WTC11 (cell line): Measurements from ENCODE around the gene EGLN1. TPM values are rescaled to one million over a fixed set of nuclear protein-coding genes. Genes with fewer than 3 reads are reported as not detected.

Experiments
- ATAC-seq: fragments of 200-7000 bp; cut with Tn5 transposase; 2 replicates; pipeline ENCODE4 v1.10.0; 2021; ENCODE audit warnings: mild to moderate bottlenecking, moderate library complexity
- CTCF ChIA-PET: fragments of 300-600 bp; sonication (Branson Sonifier 250); formaldehyde crosslinking; loops from one replicate; lab custom pipeline; 2021; ENCODE audit warnings: antibody characterized with exemption; lab: Charles Lee
- POLR2A ChIA-PET: fragments of 350-600 bp; sonication (Branson Sonifier 250); formaldehyde crosslinking; loops from one replicate; lab custom pipeline; 2021; ENCODE audit warnings: antibody characterized with exemption; lab: Charles Lee
- DNase-seq: peaks from one replicate; pipeline ENCODE4 v3.0.0; 2021; ENCODE audit warnings: low spot score
- H3K27ac Mint-ChIP-seq: 2 replicates; pipeline ENCODE4 v1.8.0; 2021; ENCODE audit warnings: mixed read lengths
- H3K27me3 Mint-ChIP-seq: 2 replicates; pipeline ENCODE4 v1.8.0; 2021; ENCODE audit warnings: low read depth, mild to moderate bottlenecking, moderate library complexity, mixed read lengths
- H3K36me3 Mint-ChIP-seq: 2 replicates; pipeline ENCODE4 v1.8.0; 2021; ENCODE audit warnings: mixed read lengths
- H3K4me1 Mint-ChIP-seq: 2 replicates; pipeline ENCODE4 v1.8.0; 2022; ENCODE audit warnings: mixed read lengths
- H3K4me3 Mint-ChIP-seq: 2 replicates; pipeline ENCODE4 v1.8.0; 2021; ENCODE audit warnings: mild to moderate bottlenecking, moderate library complexity, mixed read lengths
- H3K9me3 Mint-ChIP-seq: 2 replicates; pipeline ENCODE4 v1.8.0; 2021; ENCODE audit warnings: mixed read lengths
- CREB1 ChIP-seq: sonication (generic); formaldehyde crosslinking; IDR thresholded peaks from 2 replicates; pipeline ENCODE4 v1.8.0; 2023; ENCODE audit warnings: mild to moderate bottlenecking, missing genetic modification reagents
- CREM ChIP-seq: sonication (generic); formaldehyde crosslinking; IDR thresholded peaks from 2 replicates; pipeline ENCODE4 v1.8.1; 2022; ENCODE audit warnings: mild to moderate bottlenecking, missing genetic modification reagents, moderate library complexity
- E2F4 ChIP-seq: sonication (generic); formaldehyde crosslinking; IDR thresholded peaks from 2 replicates; pipeline ENCODE4 v1.8.1; 2022; ENCODE audit warnings: low read depth, mild to moderate bottlenecking, moderate library complexity, missing genetic modification reagents, borderline replicate concordance
- EMX1 ChIP-seq: fragments of 250-450 bp; sonication (Bioruptor Pico); IDR thresholded peaks from 2 replicates; pipeline ENCODE4 v1.8.0; 2021; ENCODE audit warnings: mild to moderate bottlenecking
- HMGA2 ChIP-seq: fragments of 250-450 bp; sonication (Bioruptor Pico); IDR thresholded peaks from 2 replicates; pipeline ENCODE4 v1.4.0; 2021; ENCODE audit warnings: mild to moderate bottlenecking, moderate library complexity
- JUN ChIP-seq: sonication (generic); formaldehyde crosslinking; IDR thresholded peaks from 2 replicates; pipeline ENCODE4 v1.8.0; 2023; ENCODE audit warnings: mild to moderate bottlenecking, missing genetic modification reagents
- MXD4 ChIP-seq: fragments of 250-450 bp; sonication (Bioruptor Pico); IDR thresholded peaks from 2 replicates; pipeline ENCODE4 v1.8.0; 2021; ENCODE audit warnings: mild to moderate bottlenecking, moderate library complexity, borderline replicate concordance
- MYBL2 ChIP-seq: sonication (generic); formaldehyde crosslinking; IDR thresholded peaks from 2 replicates; pipeline ENCODE4 v1.8.1; 2023; ENCODE audit warnings: mild to moderate bottlenecking, moderate library complexity, missing genetic modification reagents
- NFE2L1 ChIP-seq: sonication (generic); formaldehyde crosslinking; IDR thresholded peaks from 2 replicates; pipeline ENCODE4 v1.8.1; 2023; ENCODE audit warnings: missing genetic modification reagents
- NR1H2 ChIP-seq: sonication (generic); formaldehyde crosslinking; IDR thresholded peaks from 2 replicates; pipeline ENCODE4 v1.9.0; 2021; ENCODE audit warnings: mild to moderate bottlenecking, moderate library complexity, missing genetic modification reagents
- NR3C1 ChIP-seq: sonication (generic); formaldehyde crosslinking; conservative IDR thresholded peaks from 2 replicates; pipeline ENCODE4 v1.8.1; 2023; ENCODE audit warnings: low read depth, mild to moderate bottlenecking, missing genetic modification reagents
- SOX15 ChIP-seq: fragments of 250-450 bp; sonication (Bioruptor Pico); IDR thresholded peaks from 2 replicates; pipeline ENCODE4 v1.9.0; 2021; ENCODE audit warnings: mild to moderate bottlenecking
- SP1 ChIP-seq: sonication (generic); formaldehyde crosslinking; conservative IDR thresholded peaks from 2 replicates; pipeline ENCODE4 v1.8.1; 2022; ENCODE audit warnings: missing genetic modification reagents
- USF1 ChIP-seq: sonication (generic); formaldehyde crosslinking; IDR thresholded peaks from 2 replicates; pipeline ENCODE4 v1.8.0; 2022; ENCODE audit warnings: mild to moderate bottlenecking, missing genetic modification reagents
- ZNF121 ChIP-seq: sonication (generic); formaldehyde crosslinking; IDR thresholded peaks from 2 replicates; pipeline ENCODE4 v1.8.0; 2023; ENCODE audit warnings: missing genetic modification reagents
- ZNF138 ChIP-seq: sonication (generic); formaldehyde crosslinking; conservative IDR thresholded peaks from 2 replicates; pipeline ENCODE4 v1.8.1; 2022; ENCODE audit warnings: mild to moderate bottlenecking, moderate library complexity, missing genetic modification reagents
- ZNF219 ChIP-seq: sonication (generic); formaldehyde crosslinking; IDR thresholded peaks from 2 replicates; pipeline ENCODE4 v1.8.0; 2023; ENCODE audit warnings: missing genetic modification reagents, mild to moderate bottlenecking, borderline replicate concordance
- ZNF317 ChIP-seq: sonication (generic); formaldehyde crosslinking; IDR thresholded peaks from 2 replicates; pipeline ENCODE4 v1.8.1; 2023; ENCODE audit warnings: low read depth, mild to moderate bottlenecking, moderate library complexity, missing genetic modification reagents, borderline replicate concordance
- ZNF671 ChIP-seq: fragments of 250-450 bp; sonication (Bioruptor Pico); IDR thresholded peaks from 2 replicates; pipeline ENCODE4 v1.8.0; 2021; ENCODE audit warnings: mild to moderate bottlenecking
- ZSCAN18 ChIP-seq: fragments of 250-450 bp; sonication (Bioruptor Pico); IDR thresholded peaks from 2 replicates; pipeline ENCODE4 v2.1.2; 2022; ENCODE audit warnings: mild to moderate bottlenecking, moderate library complexity
- total RNA-seq: library from RNA; stranded (reverse); gene quantifications from 3 replicates; pipeline ENCODE4 v1.2.3, GENCODE V29; 2021
- TF ChIP-seq, protein P1 (sequence below): sonication (generic); formaldehyde crosslinking; conservative IDR thresholded peaks from 2 replicates; pipeline ENCODE4 v1.8.1; 2022; ENCODE audit warnings: mild to moderate bottlenecking, missing genetic modification reagents
- TF ChIP-seq, protein P2 (sequence below): sonication (generic); formaldehyde crosslinking; IDR thresholded peaks from 2 replicates; pipeline ENCODE4 v1.8.0; 2022; ENCODE audit warnings: mild to moderate bottlenecking, missing genetic modification reagents
- TF ChIP-seq, protein P3 (sequence below): fragments of 250-450 bp; sonication (Bioruptor Pico); IDR thresholded peaks from 2 replicates; pipeline ENCODE4 v1.9.0; 2021; ENCODE audit warnings: mild to moderate bottlenecking, borderline replicate concordance
- TF ChIP-seq, protein P4 (sequence below): sonication (generic); formaldehyde crosslinking; IDR thresholded peaks from 2 replicates; pipeline ENCODE4 v1.8.1; 2023; ENCODE audit warnings: mild to moderate bottlenecking, missing genetic modification reagents

Gene EGLN1
- total RNA-seq, 1 experiment from 2014 or later: 13.7 TPM

DNA sequence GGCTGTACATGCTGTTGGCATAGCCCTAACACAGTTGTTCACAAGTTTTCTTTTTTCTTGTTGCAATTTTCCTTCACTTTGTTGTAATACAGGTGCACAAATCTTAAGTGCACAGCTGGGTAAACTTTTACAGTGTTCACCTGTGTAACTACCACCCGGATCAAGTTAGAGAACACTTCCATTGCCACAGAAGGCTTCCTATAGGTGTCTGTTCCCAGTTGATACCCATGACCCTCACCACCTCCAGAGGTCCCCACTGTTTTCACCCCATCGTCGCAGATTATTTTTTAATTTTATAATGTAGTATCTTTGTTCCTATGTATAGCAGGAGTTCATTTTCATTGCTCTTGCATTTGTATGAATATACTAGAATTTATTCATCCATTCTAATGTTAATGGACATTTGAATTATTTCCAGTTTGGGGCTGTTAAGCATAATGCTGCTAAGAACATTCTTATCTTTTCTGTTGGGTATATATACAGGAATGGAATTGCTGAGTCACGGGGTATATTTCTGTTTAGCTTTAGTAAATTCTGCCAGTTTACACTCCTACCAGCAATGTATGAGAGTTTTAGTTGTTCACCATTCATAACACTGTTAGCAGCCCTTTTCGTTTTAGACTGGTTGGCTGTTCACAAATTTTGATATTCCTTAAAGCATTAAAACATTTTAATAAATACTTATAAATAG is 67.6 kb downstream of the EGLN1 start:
- no peak for DNase-seq
- no peaks in the 10 kb centered on the region for H3K9me3 Mint-ChIP-seq
- TF ChIP-seq NR3C1 (CRISPR knock-in tag) (no peak), ZNF317 (CRISPR knock-in tag) (no peak)
- TF ChIP-seq, protein P1, sequence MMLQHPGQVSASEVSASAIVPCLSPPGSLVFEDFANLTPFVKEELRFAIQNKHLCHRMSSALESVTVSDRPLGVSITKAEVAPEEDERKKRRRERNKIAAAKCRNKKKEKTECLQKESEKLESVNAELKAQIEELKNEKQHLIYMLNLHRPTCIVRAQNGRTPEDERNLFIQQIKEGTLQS: no peak
- ATAC-seq: no peak
- ChIA-PET CTCF (no interaction called here), POLR2A (no interaction called here)
- H3K4me1 Mint-ChIP-seq: no peaks in the 10 kb centered on the region
- no peaks in the 10 kb centered on the region for H3K27me3 Mint-ChIP-seq
- H3K27ac Mint-ChIP-seq: no peak overlapping the region
- peaks cover 22% of the 10 kb centered on the region for H3K36me3 Mint-ChIP-seq
- no peak overlapping the region for H3K4me3 Mint-ChIP-seq

- no peak overlapping the region for H3K4me3 Mint-ChIP-seq
- ATAC-seq: no peak
- TF ChIP-seq USF1 (CRISPR knock-in tag) (no peak), MXD4 (CRISPR knock-in tag) (no peak), SP1 (CRISPR knock-in tag) (no peak), ZNF121 (CRISPR knock-in tag) (no peak), HMGA2 (CRISPR knock-in tag) (no peak), SOX15 (no peak)
- TF ChIP-seq, all 79 proteins: peak for 0
- CTCF ChIA-PET: no interaction called here
- H3K27ac Mint-ChIP-seq: no peak overlapping the region
- POLR2A ChIA-PET: no interaction called here
- no peak for DNase-seq
- no peaks in the 10 kb centered on the region for H3K27me3 Mint-ChIP-seq
- no peaks in the 10 kb centered on the region for H3K9me3 Mint-ChIP-seq
- H3K4me1 Mint-ChIP-seq: no peaks in the 10 kb centered on the region
- peaks cover 32% of the 10 kb centered on the region for H3K36me3 Mint-ChIP-seq
These were observed 69.0 kb downstream of the EGLN1 start for GRCh38 chr1:231353086-231353485.

GRCh38 chr1:231351816-231352215 is 70.3 kb downstream of the EGLN1 start:
- ATAC-seq (no peak), DNase-seq (no peak)
- ChIA-PET POLR2A (no interaction called here), CTCF (no interaction called here)
- Mint-ChIP-seq H3K4me3 (no peak overlapping the region), H3K27ac (no peak overlapping the region), H3K36me3 (peaks cover 36% of the 10 kb centered on the region), H3K27me3 (no peaks in the 10 kb centered on the region), H3K9me3 (no peaks in the 10 kb centered on the region), H3K4me1 (no peaks in the 10 kb centered on the region)
- TF ChIP-seq ZSCAN18 (CRISPR knock-in tag) (no peak), ZNF671 (CRISPR knock-in tag) (no peak), NR1H2 (no peak), MYBL2 (CRISPR knock-in tag) (no peak), EMX1 (CRISPR knock-in tag) (no peak), ZNF219 (CRISPR knock-in tag) (no peak), NFE2L1 (CRISPR knock-in tag) (no peak), ZNF138 (CRISPR knock-in tag) (no peak), CREB1 (no peak), CREM (CRISPR knock-in tag) (no peak), JUN (no peak), E2F4 (no peak)
- TF ChIP-seq, protein P2, sequence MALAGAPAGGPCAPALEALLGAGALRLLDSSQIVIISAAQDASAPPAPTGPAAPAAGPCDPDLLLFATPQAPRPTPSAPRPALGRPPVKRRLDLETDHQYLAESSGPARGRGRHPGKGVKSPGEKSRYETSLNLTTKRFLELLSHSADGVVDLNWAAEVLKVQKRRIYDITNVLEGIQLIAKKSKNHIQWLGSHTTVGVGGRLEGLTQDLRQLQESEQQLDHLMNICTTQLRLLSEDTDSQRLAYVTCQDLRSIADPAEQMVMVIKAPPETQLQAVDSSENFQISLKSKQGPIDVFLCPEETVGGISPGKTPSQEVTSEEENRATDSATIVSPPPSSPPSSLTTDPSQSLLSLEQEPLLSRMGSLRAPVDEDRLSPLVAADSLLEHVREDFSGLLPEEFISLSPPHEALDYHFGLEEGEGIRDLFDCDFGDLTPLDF (CRISPR knock-in tag): no peak
- TF ChIP-seq, protein P3, sequence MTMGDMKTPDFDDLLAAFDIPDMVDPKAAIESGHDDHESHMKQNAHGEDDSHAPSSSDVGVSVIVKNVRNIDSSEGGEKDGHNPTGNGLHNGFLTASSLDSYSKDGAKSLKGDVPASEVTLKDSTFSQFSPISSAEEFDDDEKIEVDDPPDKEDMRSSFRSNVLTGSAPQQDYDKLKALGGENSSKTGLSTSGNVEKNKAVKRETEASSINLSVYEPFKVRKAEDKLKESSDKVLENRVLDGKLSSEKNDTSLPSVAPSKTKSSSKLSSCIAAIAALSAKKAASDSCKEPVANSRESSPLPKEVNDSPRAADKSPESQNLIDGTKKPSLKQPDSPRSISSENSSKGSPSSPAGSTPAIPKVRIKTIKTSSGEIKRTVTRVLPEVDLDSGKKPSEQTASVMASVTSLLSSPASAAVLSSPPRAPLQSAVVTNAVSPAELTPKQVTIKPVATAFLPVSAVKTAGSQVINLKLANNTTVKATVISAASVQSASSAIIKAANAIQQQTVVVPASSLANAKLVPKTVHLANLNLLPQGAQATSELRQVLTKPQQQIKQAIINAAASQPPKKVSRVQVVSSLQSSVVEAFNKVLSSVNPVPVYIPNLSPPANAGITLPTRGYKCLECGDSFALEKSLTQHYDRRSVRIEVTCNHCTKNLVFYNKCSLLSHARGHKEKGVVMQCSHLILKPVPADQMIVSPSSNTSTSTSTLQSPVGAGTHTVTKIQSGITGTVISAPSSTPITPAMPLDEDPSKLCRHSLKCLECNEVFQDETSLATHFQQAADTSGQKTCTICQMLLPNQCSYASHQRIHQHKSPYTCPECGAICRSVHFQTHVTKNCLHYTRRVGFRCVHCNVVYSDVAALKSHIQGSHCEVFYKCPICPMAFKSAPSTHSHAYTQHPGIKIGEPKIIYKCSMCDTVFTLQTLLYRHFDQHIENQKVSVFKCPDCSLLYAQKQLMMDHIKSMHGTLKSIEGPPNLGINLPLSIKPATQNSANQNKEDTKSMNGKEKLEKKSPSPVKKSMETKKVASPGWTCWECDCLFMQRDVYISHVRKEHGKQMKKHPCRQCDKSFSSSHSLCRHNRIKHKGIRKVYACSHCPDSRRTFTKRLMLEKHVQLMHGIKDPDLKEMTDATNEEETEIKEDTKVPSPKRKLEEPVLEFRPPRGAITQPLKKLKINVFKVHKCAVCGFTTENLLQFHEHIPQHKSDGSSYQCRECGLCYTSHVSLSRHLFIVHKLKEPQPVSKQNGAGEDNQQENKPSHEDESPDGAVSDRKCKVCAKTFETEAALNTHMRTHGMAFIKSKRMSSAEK (CRISPR knock-in tag): no peak
- TF ChIP-seq, protein P4, sequence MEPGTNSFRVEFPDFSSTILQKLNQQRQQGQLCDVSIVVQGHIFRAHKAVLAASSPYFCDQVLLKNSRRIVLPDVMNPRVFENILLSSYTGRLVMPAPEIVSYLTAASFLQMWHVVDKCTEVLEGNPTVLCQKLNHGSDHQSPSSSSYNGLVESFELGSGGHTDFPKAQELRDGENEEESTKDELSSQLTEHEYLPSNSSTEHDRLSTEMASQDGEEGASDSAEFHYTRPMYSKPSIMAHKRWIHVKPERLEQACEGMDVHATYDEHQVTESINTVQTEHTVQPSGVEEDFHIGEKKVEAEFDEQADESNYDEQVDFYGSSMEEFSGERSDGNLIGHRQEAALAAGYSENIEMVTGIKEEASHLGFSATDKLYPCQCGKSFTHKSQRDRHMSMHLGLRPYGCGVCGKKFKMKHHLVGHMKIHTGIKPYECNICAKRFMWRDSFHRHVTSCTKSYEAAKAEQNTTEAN (CRISPR knock-in tag): no peak
